A673 (cell line): ENCODE results near the gene LIPM. TPM values are rescaled to one million over a fixed set of nuclear protein-coding genes. Genes with fewer than 3 reads are reported as not detected.

Experiments
- BruUV-seq: library from RNA; stranded (reverse); fragments of 400-500 nt; replicated peaks from 2 replicates; lab custom pipeline; 2021; lab: Mats Ljungman, UMichigan
- CTCF ChIA-PET: fragments of 300-600 bp; sonication (Branson Sonifier 250); formaldehyde crosslinking; loops from one replicate; lab custom pipeline; 2022; ENCODE audit warnings: antibody characterized with exemption; lab: Charles Lee
- POLR2A ChIA-PET: fragments of 300-600 bp; sonication (Branson Sonifier 250); formaldehyde crosslinking; loops from one replicate; lab custom pipeline; 2022; ENCODE audit warnings: antibody characterized with exemption; ENCODE audit not compliant: low non-redundant PET; lab: Charles Lee
- DNase-seq: peaks from one replicate; pipeline ENCODE4 v3.0.0-alpha.2; 2015; ENCODE audit warnings: low spot score
- H3K27ac ChIP-seq: fragments of 200-600 bp; sonication (generic); 2 replicates; pipeline ENCODE4 v1.5.1; 2016; ENCODE audit warnings: mixed run types, low read depth, mild to moderate bottlenecking, mixed read lengths, antibody characterized with exemption, low read length; ENCODE audit not compliant: poor library complexity, severe bottlenecking
- H3K27me3 ChIP-seq: fragments of 200-600 bp; sonication (generic); replicated peaks from 2 replicates; pipeline ENCODE4 v1.6.1; 2017; ENCODE audit warnings: mixed run types, low read depth, mild to moderate bottlenecking, mixed read lengths, antibody characterized with exemption, low read length; ENCODE audit not compliant: insufficient read depth, poor library complexity
- H3K36me3 ChIP-seq: fragments of 200-600 bp; sonication (generic); 2 replicates; pipeline ENCODE4 v1.6.1; 2016; ENCODE audit warnings: mixed run types, mild to moderate bottlenecking, mixed read lengths, antibody characterized with exemption, low read length; ENCODE audit not compliant: insufficient read depth, poor library complexity, severe bottlenecking
- H3K4me1 ChIP-seq: fragments of 200-600 bp; sonication (generic); 2 replicates; pipeline ENCODE4 v1.6.1; 2017; ENCODE audit warnings: mixed run types, mild to moderate bottlenecking, mixed read lengths, antibody characterized with exemption, low read length; ENCODE audit not compliant: insufficient read depth, poor library complexity, severe bottlenecking
- H3K4me3 ChIP-seq: fragments of 200-600 bp; sonication (generic); 2 replicates; pipeline ENCODE4 v1.5.1; 2016; ENCODE audit warnings: low read depth, mixed run types, mild to moderate bottlenecking, mixed read lengths, low read length; ENCODE audit not compliant: poor library complexity, severe bottlenecking
- H3K9me3 ChIP-seq: fragments of 200-600 bp; sonication (generic); 2 replicates; pipeline ENCODE4 v1.6.1; 2016; ENCODE audit warnings: mixed run types, low read depth, mild to moderate bottlenecking, mixed read lengths, antibody characterized with exemption, low read length; ENCODE audit not compliant: poor library complexity, severe bottlenecking
- EZH2 ChIP-seq: fragments of 200-600 bp; sonication (generic); IDR thresholded peaks from 2 replicates; pipeline ENCODE4 v1.6.1; 2017; ENCODE audit warnings: borderline replicate concordance, low read depth, mild to moderate bottlenecking, mixed read lengths, antibody characterized with exemption, low read length; ENCODE audit not compliant: poor library complexity, severe bottlenecking
- intact Hi-C: fragments of 100-400 bp; cut with micrococcal nuclease; formaldehyde crosslinking; loops from one replicate; pipeline ENCODE4 v1.10.0; 2022; ENCODE audit not compliant: unreplicated experiment
- total RNA-seq: library from RNA; stranded (reverse); gene quantifications from 2 replicates; pipeline ENCODE4 v1.2.3, GENCODE V29; 2021
- TF ChIP-seq, protein P1 (sequence below): fragments of 300-800, 200-600 bp; sonication (generic); conservative IDR thresholded peaks from 2 replicates; pipeline ENCODE4 v1.5.1; 2017; ENCODE audit warnings: low read depth, mild to moderate bottlenecking, antibody characterized with exemption, low read length, moderate library complexity, mixed read lengths

The LIPM gene
- total RNA-seq, 1 experiment from 2014 or later, result not detected

DNA sequence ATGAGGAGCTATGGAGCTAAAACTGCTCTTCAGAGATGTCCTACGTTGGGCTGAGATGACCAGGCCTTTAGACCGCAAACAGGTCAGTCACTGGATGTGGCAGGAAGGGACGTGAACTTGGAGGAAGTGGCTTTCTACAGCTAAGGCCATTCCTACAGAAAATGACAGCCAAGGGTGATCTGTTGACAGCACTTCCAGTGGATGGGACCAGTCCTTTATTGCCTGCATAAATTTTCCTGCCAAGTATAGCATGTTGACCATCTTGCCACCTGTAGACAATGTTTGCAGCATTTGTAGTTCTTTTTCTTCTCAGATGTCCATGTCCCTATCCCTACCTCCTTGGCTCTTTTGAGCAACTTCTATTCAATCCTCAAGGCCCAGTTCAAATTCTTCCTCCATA, 3.4 kb downstream of the LIPM start:
- no peak for DNase-seq
- intact Hi-C loops, result no loop called here
- no peak overlapping the region for H3K27ac ChIP-seq
- BruUV-seq, result no TSS peak
- H3K4me1 ChIP-seq, result no peaks in the 10 kb centered on the region
- POLR2A ChIA-PET, result no interaction called here
- no peak overlapping the region for H3K4me3 ChIP-seq
- TF ChIP-seq EZH2, result no peak
- TF ChIP-seq, protein P1, sequence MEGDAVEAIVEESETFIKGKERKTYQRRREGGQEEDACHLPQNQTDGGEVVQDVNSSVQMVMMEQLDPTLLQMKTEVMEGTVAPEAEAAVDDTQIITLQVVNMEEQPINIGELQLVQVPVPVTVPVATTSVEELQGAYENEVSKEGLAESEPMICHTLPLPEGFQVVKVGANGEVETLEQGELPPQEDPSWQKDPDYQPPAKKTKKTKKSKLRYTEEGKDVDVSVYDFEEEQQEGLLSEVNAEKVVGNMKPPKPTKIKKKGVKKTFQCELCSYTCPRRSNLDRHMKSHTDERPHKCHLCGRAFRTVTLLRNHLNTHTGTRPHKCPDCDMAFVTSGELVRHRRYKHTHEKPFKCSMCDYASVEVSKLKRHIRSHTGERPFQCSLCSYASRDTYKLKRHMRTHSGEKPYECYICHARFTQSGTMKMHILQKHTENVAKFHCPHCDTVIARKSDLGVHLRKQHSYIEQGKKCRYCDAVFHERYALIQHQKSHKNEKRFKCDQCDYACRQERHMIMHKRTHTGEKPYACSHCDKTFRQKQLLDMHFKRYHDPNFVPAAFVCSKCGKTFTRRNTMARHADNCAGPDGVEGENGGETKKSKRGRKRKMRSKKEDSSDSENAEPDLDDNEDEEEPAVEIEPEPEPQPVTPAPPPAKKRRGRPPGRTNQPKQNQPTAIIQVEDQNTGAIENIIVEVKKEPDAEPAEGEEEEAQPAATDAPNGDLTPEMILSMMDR, result no peak
- no peaks in the 10 kb centered on the region for H3K36me3 ChIP-seq
- CTCF ChIA-PET, result interaction anchor here (0.7 kb wide), 1 partner anchor 113 kb away, joined by 3 read pairs; no protein-coding TSS in a partner anchor
- H3K9me3 ChIP-seq, result no peaks in the 10 kb centered on the region
- no peaks in the 10 kb centered on the region for H3K27me3 ChIP-seq

DNA sequence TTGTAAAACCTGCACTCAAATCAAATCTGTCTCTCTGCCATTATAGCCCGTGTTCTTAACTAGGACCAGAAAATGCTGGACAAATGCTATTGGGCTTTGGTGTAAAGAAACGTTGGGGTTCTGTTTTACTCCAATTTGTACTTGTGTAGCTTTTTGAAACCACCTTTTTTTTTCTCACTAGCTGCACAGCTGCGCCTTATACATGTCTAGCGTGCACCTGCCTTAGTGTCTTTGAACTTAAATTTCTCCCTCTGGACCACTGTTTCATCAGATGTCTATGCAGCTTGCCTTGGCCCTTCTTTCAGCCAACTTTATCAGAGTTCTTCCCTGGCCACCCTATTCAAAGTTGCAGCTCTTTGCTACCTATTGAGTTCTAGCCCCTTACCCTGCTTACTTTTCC, 7.1 kb downstream of the LIPM start:
- TF ChIP-seq EZH2, result no peak
- TF ChIP-seq, protein P1, result no peak
- no peak for DNase-seq
- H3K4me3 ChIP-seq, result no peak overlapping the region
- intact Hi-C loops, result loop anchor here (2.0 kb wide), 1 partner anchor 245 kb away; no protein-coding TSS in a partner anchor
- no peaks in the 10 kb centered on the region for H3K4me1 ChIP-seq
- no peak overlapping the region for H3K27ac ChIP-seq
- H3K27me3 ChIP-seq, result no peaks in the 10 kb centered on the region
- no TSS peak for BruUV-seq
- H3K9me3 ChIP-seq, result no peaks in the 10 kb centered on the region
- POLR2A ChIA-PET, result no interaction called here
- CTCF ChIA-PET, result interaction anchor here (2.8 kb wide), 1 partner anchor 244 kb away, joined by 8 read pairs; no protein-coding TSS in a partner anchor
- no peaks in the 10 kb centered on the region for H3K36me3 ChIP-seq

DNA sequence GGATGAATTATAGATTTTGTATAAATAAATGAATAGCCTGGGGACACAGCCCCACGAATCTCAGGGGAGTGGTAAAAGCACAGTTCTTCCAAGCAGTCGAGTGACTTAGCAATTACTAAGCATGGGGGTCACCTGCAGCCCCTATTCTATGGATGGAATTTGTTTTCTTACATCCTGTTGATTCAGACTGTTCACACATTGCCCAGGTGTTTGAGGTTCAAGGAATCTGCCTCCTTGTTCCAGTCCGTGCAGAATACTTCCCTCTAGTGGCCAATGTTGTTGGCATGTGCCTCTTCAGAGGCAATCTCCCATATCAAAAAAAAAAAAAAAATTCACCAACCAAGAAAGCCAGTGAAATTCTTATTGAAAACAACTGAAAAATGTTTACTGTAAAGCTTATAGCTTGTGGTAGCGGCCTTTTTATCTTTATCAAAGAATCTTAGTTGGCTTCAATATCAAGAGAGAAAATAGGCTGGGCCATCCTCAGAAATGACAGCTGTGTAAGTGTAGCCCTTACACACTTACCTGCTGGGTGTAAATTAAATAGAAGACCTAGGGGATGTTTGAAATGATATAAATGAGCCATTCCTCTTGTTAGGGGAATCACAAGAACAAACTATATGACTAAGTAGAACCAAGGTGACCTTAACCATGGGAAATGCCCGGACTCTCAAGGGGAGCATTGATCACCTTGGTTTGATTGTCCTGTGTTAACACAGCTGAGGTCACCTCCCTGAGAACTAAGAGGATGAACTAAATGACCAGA, 7.8 kb downstream of the LIPM start:
- TF ChIP-seq, protein P1, result peak; percentile 91
- TF ChIP-seq EZH2, result no peak
- H3K9me3 ChIP-seq, result no peaks in the 10 kb centered on the region
- intact Hi-C loops, result loop anchor here (2.0 kb wide), 1 partner anchor 246 kb away; no protein-coding TSS in a partner anchor
- no peaks in the 10 kb centered on the region for H3K4me1 ChIP-seq
- no TSS peak for BruUV-seq
- H3K36me3 ChIP-seq, result no peaks in the 10 kb centered on the region
- ChIA-PET POLR2A (no interaction called here), CTCF (interaction anchor here (0.6 to 2.8 kb wide), 5 partner anchors 52 to 245 kb away, joined by 3 to 8 read pairs (median 4); partner anchors contain the start of gene RNLS)
- H3K4me3 ChIP-seq, result no peak overlapping the region
- no peaks in the 10 kb centered on the region for H3K27me3 ChIP-seq
- no peak overlapping the region for H3K27ac ChIP-seq
- peak; percentile 68 for DNase-seq
